ENCODE results near the gene LAMTOR1. TPM values are rescaled to one million over a fixed set of nuclear protein-coding genes. Genes with fewer than 3 reads are reported as not detected.

The LAMTOR1 gene
- total and polyA plus RNA-seq, 10 of the 15 experiments (the other 5 are each of a cell fraction or from before 2014, with no cell fraction given): 58.8 to 141 (median 110) TPM

DNA sequence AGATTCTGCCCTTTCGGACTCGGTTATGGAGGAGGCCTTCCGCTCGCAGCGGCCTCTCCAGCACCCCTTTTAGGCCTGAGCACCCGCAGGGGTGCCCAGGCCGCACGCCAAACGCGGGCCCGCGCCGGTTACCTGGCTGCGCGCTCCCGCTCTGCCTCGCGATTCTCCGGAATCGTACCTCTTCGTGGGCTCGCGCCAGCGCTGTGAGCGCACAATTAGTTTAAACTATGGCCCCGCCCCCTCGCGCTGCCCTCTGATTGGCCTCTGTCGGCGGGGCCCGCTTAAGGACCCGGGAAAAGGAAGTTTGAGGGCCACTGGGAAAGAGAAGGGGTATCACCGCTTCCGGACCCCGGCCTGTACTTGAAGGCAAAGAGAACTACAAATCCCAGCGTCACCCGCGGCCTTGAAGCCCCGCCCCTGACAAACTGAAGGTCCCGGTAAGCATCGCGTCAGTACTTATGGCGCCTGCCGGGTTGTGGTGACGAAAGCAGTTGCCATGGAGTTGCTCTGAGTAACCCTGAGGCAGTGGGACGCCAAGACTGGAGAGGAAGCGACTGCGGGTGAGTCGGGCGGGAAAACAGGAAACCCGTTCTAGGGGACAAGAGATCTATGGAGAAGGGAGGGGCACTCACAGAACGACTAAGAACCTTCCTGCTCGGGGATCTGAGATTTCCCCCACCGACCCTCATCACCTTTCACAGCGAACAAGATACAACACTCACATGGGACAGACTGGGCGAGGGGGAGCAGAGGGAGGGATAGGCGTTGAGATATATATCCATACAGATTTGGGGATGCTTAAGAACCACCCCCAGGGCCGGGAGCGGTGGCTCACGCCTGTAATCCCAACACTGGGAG lies 22.5 kb downstream of the LAMTOR1 start, which contains the start of the genes LRRC51 and NUMA1 (continued):
- TF ChIP-seq, protein P1, sequence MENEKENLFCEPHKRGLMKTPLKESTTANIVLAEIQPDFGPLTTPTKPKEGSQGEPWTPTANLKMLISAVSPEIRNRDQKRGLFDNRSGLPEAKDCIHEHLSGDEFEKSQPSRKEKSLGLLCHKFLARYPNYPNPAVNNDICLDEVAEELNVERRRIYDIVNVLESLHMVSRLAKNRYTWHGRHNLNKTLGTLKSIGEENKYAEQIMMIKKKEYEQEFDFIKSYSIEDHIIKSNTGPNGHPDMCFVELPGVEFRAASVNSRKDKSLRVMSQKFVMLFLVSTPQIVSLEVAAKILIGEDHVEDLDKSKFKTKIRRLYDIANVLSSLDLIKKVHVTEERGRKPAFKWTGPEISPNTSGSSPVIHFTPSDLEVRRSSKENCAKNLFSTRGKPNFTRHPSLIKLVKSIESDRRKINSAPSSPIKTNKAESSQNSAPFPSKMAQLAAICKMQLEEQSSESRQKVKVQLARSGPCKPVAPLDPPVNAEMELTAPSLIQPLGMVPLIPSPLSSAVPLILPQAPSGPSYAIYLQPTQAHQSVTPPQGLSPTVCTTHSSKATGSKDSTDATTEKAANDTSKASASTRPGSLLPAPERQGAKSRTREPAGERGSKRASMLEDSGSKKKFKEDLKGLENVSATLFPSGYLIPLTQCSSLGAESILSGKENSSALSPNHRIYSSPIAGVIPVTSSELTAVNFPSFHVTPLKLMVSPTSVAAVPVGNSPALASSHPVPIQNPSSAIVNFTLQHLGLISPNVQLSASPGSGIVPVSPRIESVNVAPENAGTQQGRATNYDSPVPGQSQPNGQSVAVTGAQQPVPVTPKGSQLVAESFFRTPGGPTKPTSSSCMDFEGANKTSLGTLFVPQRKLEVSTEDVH (IDR thresholded peaks at IDR 0.05; ENCODE audit: low read depth, partially characterized antibody): peak; percentile 79
- TF ChIP-seq MEF2A (IDR thresholded peaks at IDR 0.05; ENCODE audit: insufficient read depth, low read depth, low read length): no peak
- no peak for TF ChIP-seq ZSCAN29 (IDR thresholded peaks at IDR 0.05)
- no peak for TF ChIP-seq MTA2 (IDR thresholded peaks at IDR 0.05; ENCODE audit: low read depth)
- TF ChIP-seq NFXL1 (IDR thresholded peaks at IDR 0.05; ENCODE audit: borderline replicate concordance): no peak
- no peak for TF ChIP-seq YBX1 (IDR thresholded peaks at IDR 0.05)
- peak; percentile 21; the same call in 1 of the 2 replicates for TF ChIP-seq RUNX3 (IDR thresholded peaks at IDR 0.05; ENCODE audit: low read length)
- TF ChIP-seq, protein P2, sequence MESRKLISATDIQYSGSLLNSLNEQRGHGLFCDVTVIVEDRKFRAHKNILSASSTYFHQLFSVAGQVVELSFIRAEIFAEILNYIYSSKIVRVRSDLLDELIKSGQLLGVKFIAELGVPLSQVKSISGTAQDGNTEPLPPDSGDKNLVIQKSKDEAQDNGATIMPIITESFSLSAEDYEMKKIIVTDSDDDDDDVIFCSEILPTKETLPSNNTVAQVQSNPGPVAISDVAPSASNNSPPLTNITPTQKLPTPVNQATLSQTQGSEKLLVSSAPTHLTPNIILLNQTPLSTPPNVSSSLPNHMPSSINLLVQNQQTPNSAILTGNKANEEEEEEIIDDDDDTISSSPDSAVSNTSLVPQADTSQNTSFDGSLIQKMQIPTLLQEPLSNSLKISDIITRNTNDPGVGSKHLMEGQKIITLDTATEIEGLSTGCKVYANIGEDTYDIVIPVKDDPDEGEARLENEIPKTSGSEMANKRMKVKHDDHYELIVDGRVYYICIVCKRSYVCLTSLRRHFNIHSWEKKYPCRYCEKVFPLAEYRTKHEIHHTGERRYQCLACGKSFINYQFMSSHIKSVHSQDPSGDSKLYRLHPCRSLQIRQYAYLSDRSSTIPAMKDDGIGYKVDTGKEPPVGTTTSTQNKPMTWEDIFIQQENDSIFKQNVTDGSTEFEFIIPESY (IDR thresholded peaks at IDR 0.05): no peak
- no peak for TF ChIP-seq CBX5 (IDR thresholded peaks at IDR 0.05; ENCODE audit: low read depth)
- peak; percentile 93 for TF ChIP-seq IKZF1 (conservative IDR thresholded peaks at IDR 0.05)
